Loucy (cell line): ENCODE results near the gene NUMB.

ENCODE experiments used
- EZH2phosphoT487 ChIP-seq: fragments of 200-600 bp; IDR thresholded peaks from 2 replicates; pipeline ENCODE4 v1.6.1; 2018; ENCODE audit warnings: antibody characterized with exemption, mild to moderate bottlenecking, moderate library complexity, borderline replicate concordance
- TF ChIP-seq, protein P1 (sequence below): fragments of 200-600 bp; sonication (generic); conservative IDR thresholded peaks from 2 replicates; pipeline ENCODE4 v1.5.1; 2014; ENCODE audit warnings: mild to moderate bottlenecking, antibody characterized with exemption, low read length

DNA sequence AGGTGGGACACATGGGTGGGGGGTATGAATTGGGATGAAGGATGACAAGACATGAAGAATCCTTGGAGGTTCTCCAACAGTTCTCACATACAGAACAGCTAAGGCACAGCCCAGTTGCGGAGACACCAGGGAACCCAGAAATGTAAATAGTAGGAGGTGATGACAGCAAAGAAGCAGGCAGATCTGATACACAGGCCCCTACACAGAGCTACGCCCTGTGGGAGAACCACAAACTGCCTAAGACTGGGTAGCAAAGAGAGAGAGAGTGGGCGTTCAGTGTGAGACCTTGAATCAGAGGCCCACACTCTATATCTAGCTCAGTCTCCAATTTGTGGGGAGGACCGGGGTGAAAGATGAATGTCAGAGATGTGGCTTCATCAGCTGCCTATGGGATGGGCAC lies 9.5 kb upstream of the NUMB start:
- TF ChIP-seq, protein P1, sequence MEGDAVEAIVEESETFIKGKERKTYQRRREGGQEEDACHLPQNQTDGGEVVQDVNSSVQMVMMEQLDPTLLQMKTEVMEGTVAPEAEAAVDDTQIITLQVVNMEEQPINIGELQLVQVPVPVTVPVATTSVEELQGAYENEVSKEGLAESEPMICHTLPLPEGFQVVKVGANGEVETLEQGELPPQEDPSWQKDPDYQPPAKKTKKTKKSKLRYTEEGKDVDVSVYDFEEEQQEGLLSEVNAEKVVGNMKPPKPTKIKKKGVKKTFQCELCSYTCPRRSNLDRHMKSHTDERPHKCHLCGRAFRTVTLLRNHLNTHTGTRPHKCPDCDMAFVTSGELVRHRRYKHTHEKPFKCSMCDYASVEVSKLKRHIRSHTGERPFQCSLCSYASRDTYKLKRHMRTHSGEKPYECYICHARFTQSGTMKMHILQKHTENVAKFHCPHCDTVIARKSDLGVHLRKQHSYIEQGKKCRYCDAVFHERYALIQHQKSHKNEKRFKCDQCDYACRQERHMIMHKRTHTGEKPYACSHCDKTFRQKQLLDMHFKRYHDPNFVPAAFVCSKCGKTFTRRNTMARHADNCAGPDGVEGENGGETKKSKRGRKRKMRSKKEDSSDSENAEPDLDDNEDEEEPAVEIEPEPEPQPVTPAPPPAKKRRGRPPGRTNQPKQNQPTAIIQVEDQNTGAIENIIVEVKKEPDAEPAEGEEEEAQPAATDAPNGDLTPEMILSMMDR, result no peak
- no peak for TF ChIP-seq EZH2phosphoT487
